ENCODE results near the gene ZSWIM6. TPM values are rescaled to one million over a fixed set of nuclear protein-coding genes. Genes with fewer than 3 reads are reported as not detected.
A peak's percentile ranks its signal among the peaks of the same experiment; 100 is the strongest.

Gene ZSWIM6
- total RNA-seq, 1 donor from 2014 or later: 48.5 TPM

DNA sequence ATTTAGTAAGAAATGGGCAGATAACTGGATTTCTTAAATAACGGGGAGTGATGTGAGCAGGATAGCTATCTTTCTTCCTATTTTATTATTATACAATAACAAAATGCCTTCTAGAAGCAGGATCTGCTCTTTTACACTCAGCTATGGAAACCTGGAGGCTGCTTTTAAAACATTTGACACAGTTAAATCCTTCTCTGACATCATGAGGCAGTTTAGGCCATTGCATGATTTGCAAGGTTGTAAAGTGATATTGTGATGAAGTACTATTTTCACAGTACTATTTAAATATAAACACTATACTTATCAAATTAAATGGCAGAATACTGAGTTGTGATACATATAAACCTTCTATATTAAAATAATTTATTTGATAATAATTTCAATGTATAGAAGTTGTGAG lies 93.9 kb downstream of the ZSWIM6 start:
- FAIRE-seq (no peak), DNase-seq (ENCODE audit: low spot score in 2 of 2) (no peak)

- FAIRE-seq (no peak), DNase-seq (ENCODE audit: low spot score in 2 of 2) (no peak)
These were observed 97.8 kb downstream of the ZSWIM6 start for GRCh38 chr5:61429906-61430305.

DNA sequence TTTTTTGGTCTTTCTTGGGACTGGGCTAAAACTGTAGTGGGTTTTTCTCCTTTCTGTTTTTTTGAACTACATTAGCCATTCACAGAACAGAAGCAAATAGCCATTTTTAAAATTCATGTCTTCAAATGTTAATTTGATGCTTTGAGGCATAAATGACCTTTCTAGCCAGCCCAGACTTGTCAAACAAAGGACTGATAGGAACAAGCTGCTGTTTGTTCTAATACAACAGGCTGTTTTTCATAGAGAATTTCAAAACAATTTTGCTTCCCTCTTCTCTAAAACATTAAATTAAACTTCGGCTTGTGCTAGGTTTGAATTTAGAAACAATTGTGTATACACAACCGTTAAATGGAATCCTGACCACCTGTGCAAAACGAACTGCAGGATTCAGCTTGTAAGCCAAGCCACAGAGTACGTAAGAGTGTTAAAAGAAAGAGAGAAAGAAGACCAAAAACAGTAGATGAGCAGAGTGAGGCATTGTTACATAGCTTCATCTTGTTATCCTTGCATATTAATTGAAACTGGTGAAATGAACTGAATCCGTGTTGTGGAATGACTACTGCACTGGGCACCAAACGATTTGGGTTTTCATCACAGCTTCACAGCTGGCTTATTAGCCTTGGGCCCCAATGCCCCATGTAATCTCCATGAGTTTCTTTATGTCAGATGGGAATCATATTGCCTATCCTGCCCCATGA lies 100.0 kb downstream of the ZSWIM6 start:
- DNase-seq (ENCODE audit: low spot score in 2 of 2) (no peak), FAIRE-seq (peak; percentile 48)

GRCh38 chr5:61435368-61435767 lies 103.3 kb downstream of the ZSWIM6 start:
- DNase-seq (ENCODE audit: low spot score in 2 of 2) (no peak), FAIRE-seq (peak; percentile 63)

DNA sequence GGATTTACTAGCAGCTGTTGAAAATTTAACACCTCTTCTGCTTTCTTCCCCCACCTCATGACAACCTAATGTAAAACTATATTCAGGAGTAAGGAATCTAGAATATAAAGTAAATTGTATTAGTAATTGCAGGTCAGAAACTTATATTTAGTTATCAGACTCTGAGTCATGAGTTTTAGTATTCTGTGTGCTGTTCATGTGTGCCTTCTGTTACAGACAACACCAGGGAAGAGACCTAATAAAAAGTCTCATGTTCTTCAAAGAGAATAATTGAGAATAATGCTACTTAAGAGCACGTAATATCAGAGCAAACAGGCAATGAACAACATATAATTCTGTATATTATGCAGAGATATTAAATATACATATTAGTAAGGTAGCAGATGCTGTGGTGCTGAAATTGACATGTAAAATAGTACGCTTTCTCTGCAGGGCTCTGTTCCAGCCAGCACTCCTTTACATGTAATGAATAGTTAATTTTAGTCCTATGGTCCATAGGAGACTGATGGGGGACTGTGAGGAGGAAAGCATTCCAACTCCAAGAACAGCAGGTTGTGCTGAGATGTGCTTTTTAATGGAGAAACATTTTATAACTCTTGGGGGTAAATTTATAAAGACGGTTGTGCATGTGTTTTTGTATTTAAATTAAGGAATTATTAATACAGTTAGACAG lies 106.4 kb downstream of the ZSWIM6 start:
- DNase-seq (ENCODE audit: low spot score in 2 of 2): no peak
- FAIRE-seq: no peak

DNA sequence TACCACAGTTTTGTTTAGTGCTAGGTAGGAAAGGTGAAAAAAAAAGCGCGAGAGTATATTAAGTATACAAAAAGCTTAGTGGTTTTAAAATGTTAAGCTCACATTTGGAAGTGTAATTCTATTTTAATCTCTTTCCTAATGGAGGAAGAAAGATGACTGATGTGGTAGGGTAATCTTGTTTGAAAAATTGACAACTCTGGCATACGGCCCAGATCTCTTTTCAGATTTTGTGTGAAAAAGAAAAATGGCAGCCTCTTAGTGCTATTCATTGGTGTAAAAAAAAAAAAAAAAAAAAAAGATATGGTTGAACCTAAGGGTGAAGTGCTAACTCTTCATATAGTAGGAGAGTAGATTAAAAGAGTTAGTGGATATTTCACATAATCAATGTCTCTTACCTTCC lies 108.0 kb downstream of the ZSWIM6 start:
- no peak for FAIRE-seq
- DNase-seq (ENCODE audit: low spot score in 2 of 2): no peak

DNA sequence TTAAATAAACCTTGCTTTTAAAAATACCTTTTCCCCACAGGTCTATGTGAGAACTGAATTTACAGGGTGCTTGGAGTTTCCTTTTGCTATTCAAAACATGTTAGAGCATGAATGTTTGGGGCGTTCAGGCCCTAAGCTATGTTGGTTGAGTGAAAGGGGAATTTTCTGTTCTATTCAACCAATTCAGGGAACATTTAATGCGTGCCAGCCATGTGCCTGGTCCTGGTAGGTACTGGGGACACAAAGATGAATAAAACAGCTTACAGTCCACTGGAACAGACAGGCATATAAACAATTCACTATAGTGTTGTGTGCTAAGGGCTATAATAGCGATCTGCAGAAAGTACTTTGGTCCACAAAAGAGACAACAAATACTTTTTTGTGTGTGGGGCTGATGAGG lies 108.5 kb downstream of the ZSWIM6 start:
- no peak for FAIRE-seq
- DNase-seq (ENCODE audit: low spot score in 2 of 2): no peak

- DNase-seq (ENCODE audit: low spot score in 2 of 2) (no peak), FAIRE-seq (no peak)
These were observed 109.7 kb downstream of the ZSWIM6 start for GRCh38 chr5:61441742-61442141.

- DNase-seq (ENCODE audit: low spot score in 2 of 2) (no peak), FAIRE-seq (no peak)
These were observed 115.9 kb downstream of the ZSWIM6 start for GRCh38 chr5:61447780-61448495.

DNA sequence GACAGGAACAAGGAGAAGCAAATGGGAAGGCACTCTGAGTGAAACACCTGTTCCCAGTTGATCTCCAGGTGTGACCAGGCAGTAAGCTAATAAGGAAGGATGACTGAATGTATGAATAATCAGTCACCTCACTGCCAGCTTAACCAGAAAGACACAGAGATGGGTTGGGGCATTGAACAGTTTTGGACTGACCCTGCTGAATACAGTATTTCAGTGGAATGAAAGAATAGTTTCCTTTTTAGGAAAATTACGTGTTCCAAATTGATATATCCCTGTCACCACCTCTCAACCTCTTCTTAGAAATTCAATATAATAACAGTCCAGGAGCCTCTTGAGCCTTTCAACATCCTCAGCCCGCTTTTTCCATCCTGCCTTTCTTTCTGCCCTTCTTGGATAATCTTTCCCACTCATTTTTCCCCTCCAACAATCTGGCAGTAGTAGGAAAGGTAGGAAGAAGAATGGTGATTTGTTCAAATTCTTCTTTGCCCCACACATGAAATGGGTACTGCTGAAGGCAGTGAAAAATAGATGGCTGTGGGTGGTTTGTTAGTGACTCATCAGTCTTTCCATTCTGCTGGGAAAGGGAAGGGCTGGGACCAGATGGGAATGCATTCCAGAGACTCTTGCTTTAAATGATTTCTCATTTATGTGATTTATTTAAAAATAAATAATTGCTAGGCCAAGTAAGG lies 117.9 kb downstream of the ZSWIM6 start:
- DNase-seq (ENCODE audit: low spot score in 2 of 2) (no peak), FAIRE-seq (no peak)

- FAIRE-seq (no peak), DNase-seq (ENCODE audit: low spot score in 2 of 2) (no peak)
These were observed 118.6 kb downstream of the ZSWIM6 start for GRCh38 chr5:61450493-61451279.

- no peak for DNase-seq (ENCODE audit: low spot score in 2 of 2)
- peak; percentile 79 for FAIRE-seq
These were observed 123.3 kb downstream of the ZSWIM6 start for GRCh38 chr5:61455179-61456006.

DNA sequence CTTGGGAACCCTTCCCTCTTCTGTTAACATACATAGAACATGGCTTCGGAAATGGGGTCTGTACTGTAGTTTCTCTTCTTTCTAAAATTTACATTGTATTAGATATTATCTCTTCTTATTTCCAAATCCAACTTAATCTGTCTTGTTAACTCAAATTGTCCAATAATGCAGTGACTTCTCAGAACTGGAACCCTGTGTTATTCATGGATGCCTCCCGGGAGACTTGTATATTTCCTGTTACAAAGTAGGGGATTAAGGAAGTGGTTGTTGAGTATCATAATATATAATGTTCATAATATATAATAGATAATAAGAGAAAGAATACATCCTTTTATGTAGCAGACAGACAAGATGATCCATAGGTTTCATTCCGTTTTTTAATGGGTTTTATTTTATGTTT lies 128.4 kb downstream of the ZSWIM6 start:
- DNase-seq (ENCODE audit: low spot score in 2 of 2) (no peak), FAIRE-seq (peak; percentile 57)

GRCh38 chr5:61461417-61461816 lies 129.4 kb downstream of the ZSWIM6 start:
- no peak for DNase-seq (ENCODE audit: low spot score in 2 of 2)
- no peak for FAIRE-seq

DNA sequence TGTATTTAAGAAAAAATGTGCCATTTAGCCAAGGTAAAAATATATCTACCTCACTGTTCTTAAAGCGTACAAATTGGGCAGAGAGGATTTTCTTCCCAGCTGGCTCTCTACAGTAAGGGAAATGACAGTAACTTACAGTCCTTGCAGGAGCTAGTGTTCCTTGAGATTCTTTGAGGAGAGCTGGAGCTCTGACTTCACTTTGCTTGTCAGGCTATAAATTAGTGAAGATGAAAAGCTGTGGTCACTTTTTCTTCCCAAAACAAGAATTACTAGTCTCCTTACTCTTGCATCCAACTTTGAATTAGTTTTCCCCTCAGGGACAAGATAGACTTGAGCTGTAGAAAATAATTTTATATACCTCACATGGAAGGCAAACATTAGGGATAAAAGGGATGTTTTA lies 129.9 kb downstream of the ZSWIM6 start:
- DNase-seq (ENCODE audit: low spot score in 2 of 2) (no peak), FAIRE-seq (no peak)

- FAIRE-seq: no peak
These were observed 131.5 kb downstream of the ZSWIM6 start for GRCh38 chr5:61463596-61463995.

GRCh38 chr5:61464512-61464911 lies 132.5 kb downstream of the ZSWIM6 start:
- no peak for FAIRE-seq

More at GRCh38 chr5:61463596-61463995, 131.5 kb downstream of the ZSWIM6 start:
- no peak for DNase-seq (ENCODE audit: low spot score in 2 of 2)

DNA sequence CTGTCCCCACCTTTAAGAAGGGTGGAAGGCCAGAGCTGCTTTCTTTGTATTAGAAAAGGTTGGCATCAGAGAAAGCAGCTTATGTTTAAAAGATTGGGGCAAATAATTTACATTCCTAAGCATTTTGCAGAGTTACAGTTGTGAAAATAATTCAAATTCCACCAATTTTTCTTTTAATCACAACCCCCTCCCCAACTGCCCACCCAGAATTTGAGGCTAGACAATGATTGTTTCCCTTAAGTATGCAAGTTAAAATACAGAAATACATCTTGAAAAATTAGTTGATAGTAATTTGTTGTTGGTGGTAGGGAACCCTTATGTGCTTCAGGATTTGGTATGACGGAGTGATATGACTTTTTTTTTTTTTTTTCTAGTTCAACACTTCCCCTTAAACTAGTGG lies 133.0 kb downstream of the ZSWIM6 start:
- no peak for FAIRE-seq
- DNase-seq (ENCODE audit: low spot score in 2 of 2): no peak

More at GRCh38 chr5:61464512-61464911, 132.5 kb downstream of the ZSWIM6 start:
- DNase-seq (ENCODE audit: low spot score in 2 of 2): no peak

DNA sequence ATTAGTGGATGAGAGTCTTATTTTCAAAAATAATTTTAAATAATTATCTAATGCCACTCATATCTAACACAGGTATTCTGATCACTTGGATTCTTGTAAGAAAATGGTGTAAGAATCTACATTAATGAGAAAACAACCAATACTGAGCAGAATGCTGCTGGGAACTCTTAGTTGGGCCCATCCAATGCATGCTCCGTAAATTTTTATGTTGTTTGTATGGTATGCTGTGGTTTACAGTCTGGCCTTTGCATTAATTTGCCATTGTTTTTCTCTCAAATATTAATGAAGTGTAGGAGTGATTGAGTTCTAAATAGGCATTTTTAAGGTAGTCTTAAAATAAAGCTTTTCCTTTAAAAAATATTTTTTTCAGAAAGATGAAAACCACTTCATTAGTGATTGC lies 133.4 kb downstream of the ZSWIM6 start:
- no peak for FAIRE-seq

More for the DNA sequence above, 133.4 kb downstream of the ZSWIM6 start:
- DNase-seq (ENCODE audit: low spot score in 2 of 2): no peak
